ENCODE results near the gene FOSB. TPM values are rescaled to one million over a fixed set of nuclear protein-coding genes. Genes with fewer than 3 reads are reported as not detected.

FOSB gene
- total RNA-seq, 1 experiment from 2014 or later: 1.6 TPM

DNA sequence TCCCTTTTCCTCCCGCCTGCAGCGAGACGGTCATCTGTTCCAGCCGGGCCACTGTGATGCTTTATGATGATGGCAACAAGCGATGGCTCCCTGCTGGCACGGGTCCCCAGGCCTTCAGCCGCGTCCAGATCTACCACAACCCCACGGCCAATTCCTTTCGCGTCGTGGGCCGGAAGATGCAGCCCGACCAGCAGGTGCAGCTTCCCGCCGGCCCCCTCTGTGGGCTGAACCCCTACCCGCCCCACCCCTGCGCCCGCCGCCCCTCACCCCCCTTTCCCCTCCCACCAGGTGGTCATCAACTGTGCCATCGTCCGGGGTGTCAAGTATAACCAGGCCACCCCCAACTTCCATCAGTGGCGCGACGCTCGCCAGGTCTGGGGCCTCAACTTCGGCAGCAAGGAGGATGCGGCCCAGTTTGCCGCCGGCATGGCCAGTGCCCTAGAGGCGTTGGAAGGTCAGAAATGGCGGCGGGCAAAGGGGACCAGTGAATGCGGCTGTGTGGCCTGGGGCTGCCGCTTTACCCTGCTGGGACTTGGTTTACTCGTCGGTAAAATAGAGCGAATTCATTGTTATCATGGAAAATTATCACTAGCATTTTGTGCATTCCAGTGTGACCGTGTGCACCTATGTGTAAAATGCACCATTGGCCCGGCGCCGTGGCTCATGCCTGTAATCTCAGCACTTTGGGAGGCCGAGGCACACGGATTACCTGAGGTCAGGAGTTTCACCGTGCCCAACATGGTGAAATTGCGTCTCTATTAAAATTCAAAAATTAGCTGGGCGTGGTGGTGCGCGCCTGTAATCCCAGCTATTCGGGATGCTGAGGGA lies 50.1 kb downstream of the FOSB start:
- no peaks in the 10 kb centered on the region for H3K27me3 ChIP-seq (ENCODE audit: control insufficient read depth, insufficient read depth, low read length)
- H3K4me3 ChIP-seq (ENCODE audit: insufficient read depth, low read depth, low read length): no peak overlapping the region
- H3K36me3 ChIP-seq (replicated peaks; ENCODE audit: control insufficient read depth, insufficient read depth, low read length): peaks cover 22% of the 10 kb centered on the region
- DNase-seq: peak; percentile 42

DNA sequence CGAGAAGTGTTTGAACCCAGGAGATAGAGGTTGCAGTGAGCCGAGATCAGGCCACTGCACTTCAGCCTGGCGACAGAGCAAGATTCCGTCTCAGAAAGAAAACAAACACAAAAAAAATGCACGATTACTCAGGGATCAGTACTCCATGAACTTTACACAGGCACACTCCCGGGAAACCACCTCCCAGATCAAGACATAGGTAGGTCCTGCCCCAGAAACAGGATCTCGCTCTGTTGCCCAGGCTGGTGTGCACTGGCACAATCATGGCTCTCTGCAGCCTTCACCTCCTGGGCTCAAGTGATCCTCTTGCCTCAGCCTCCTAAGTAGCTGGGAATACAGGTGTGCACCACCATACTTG lies 50.7 kb downstream of the FOSB start:
- DNase-seq: no peak
- H3K27me3 ChIP-seq (ENCODE audit: control insufficient read depth, insufficient read depth, low read length): no peaks in the 10 kb centered on the region
- H3K36me3 ChIP-seq (replicated peaks; ENCODE audit: control insufficient read depth, insufficient read depth, low read length): peaks cover 22% of the 10 kb centered on the region
- H3K4me3 ChIP-seq (ENCODE audit: insufficient read depth, low read depth, low read length): no peak overlapping the region

DNA sequence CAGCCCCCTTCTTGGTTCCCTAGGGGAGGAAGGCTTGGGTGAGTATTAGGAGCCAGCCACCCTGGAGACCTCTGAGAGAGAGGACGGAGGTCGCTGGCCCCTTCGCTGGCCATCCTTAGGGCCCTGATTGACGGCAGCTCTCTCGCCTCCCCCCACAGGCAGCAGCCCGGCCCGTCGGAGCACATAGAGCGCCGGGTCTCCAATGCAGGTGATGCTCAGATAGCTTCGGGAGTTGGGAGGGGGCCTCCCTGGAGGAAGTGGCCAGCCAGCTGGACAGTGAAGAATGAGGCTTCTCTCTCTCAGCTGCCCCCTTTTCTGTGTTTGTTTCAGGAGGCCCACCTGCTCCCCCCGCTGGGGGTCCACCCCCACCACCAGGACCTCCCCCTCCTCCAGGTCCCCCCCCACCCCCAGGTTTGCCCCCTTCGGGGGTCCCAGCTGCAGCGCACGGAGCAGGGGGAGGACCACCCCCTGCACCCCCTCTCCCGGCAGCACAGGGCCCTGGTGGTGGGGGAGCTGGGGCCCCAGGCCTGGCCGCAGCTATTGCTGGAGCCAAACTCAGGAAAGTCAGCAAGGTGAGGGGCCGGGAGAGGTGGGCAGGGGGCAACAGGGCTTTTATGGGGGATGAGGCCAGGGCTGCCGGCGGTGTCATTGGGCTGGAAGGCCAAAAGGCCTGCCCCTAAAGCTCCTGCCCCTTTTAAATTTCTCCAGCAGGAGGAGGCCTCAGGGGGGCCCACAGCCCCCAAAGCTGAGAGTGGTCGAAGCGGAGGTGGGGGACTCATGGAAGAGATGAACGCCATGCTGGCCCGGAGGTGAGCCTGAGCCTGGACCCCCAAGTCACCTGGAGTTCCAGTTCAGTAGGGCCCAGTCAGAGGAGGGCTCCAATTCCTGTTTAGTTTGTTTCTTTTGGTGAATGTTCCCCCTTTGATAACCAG lies 54.5 kb downstream of the FOSB start:
- Histone ChIP-seq H3K36me3 (replicated peaks; ENCODE audit: control insufficient read depth, insufficient read depth, low read length) (peaks cover 31% of the 10 kb centered on the region), H3K27me3 (ENCODE audit: control insufficient read depth, insufficient read depth, low read length) (no peaks in the 10 kb centered on the region), H3K4me3 (ENCODE audit: insufficient read depth, low read depth, low read length) (no peak overlapping the region)
- peak; percentile 54 for DNase-seq

DNA sequence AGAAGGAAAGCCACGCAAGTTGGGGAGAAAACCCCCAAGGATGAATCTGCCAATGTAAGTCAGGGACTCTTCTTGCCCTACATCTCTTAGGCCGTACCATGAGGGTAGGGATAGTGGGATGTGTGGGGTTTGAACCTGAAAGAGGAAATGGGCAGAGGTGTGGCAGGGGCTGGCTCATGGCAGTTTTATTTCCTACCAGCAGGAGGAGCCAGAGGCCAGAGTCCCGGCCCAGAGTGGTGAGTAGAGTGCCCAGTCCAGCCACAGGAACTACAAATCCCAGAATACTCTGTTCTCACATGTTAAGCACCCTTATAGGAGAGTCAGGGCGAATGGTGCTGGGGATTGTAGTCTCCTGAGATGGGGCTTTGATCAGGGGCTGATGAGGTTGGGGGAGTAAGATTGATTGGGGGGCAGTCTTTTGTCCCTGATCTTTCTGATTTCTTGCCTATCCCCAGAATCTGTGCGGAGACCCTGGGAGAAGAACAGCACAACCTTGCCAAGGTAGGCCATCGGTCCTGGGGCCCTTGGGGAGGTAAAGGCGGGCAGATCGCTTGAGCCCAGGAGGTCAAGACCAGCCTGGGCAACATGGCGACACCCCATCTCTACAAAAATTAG lies 56.0 kb downstream of the FOSB start:
- Histone ChIP-seq H3K36me3 (replicated peaks; ENCODE audit: control insufficient read depth, insufficient read depth, low read length) (peaks cover 24% of the 10 kb centered on the region), H3K27me3 (ENCODE audit: control insufficient read depth, insufficient read depth, low read length) (peaks cover under 1% of the 10 kb centered on the region; the same call in 1 of the 2 replicates), H3K4me3 (ENCODE audit: insufficient read depth, low read depth, low read length) (no peak overlapping the region)
- peak; percentile 93 for DNase-seq

DNA sequence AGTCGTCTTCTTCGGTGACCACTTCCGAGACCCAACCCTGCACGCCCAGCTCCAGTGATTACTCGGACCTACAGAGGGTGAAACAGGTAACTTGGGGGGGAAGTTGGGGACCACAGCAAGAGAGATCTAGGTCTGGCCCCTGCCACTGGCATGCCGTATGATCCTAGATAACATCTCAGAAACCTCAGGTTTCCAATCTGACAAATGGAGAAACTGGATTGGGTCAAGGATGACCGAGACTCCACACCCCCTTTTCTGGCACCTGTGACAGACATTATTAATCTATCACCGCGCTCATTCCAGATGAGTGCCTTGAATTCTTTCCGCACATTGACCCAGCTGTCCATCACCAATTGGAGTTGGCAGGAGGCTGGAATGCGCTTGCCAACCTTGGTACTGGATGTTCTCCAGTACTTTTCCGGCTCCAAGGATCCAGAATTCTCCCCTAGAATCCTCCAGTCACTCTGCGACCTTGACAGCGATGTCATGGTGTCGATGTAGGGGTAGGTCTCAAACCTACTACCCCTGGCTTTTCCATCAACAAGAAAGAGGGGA lies 56.9 kb downstream of the FOSB start:
- peaks cover 24% of the 10 kb centered on the region for H3K36me3 ChIP-seq (replicated peaks; ENCODE audit: control insufficient read depth, insufficient read depth, low read length)

More for the DNA sequence above, 56.9 kb downstream of the FOSB start:
- DNase-seq: no peak
- Histone ChIP-seq H3K27me3 (ENCODE audit: control insufficient read depth, insufficient read depth, low read length) (peaks cover 8% of the 10 kb centered on the region; the same call in 1 of the 2 replicates), H3K4me3 (ENCODE audit: insufficient read depth, low read depth, low read length) (no peak overlapping the region)

Other genes with a start within 250 kb of the FOSB start
- gene EXOC3L2, start 222.6 kb upstream of the FOSB start, total RNA-seq (2014; rRNA removed; shearing (Covaris generic)): 2.2 and 5.4 TPM in 2 replicates
- gene MARK4, start 216.7 kb upstream of the FOSB start, total RNA-seq (2014; rRNA removed; shearing (Covaris generic)): 16.1 and 26.5 TPM in 2 replicates
- not detected in 2 replicates for gene CKM, start 145.1 kb upstream of the FOSB start, total RNA-seq (2014; rRNA removed; shearing (Covaris generic))
- gene KLC3, start 127.2 kb upstream of the FOSB start, total RNA-seq (2014; rRNA removed; shearing (Covaris generic)): 1.6 and 1.8 TPM in 2 replicates
- 48.7 and 54.2 TPM in 2 replicates for gene ERCC2, start 97.4 kb upstream of the FOSB start, total RNA-seq (2014; rRNA removed; shearing (Covaris generic))
- 12.8 and 18.9 TPM in 2 replicates for gene PPP1R13L, start 62.9 kb upstream of the FOSB start, total RNA-seq (2014; rRNA removed; shearing (Covaris generic))
- 35.8 and 39.6 TPM in 2 replicates for gene POLR1G, start 61.4 kb upstream of the FOSB start, total RNA-seq (2014; rRNA removed; shearing (Covaris generic))
- gene ERCC1, start 44.1 kb upstream of the FOSB start, total RNA-seq (2014; rRNA removed; shearing (Covaris generic)): 68.5 and 76.6 TPM in 2 replicates
- 16.3 and 17.5 TPM in 2 replicates for gene RTN2, start 29.1 kb downstream of the FOSB start, total RNA-seq (2014; rRNA removed; shearing (Covaris generic))
- 4.0 and 9.2 TPM in 2 replicates for gene PPM1N, start 30.4 kb downstream of the FOSB start, total RNA-seq (2014; rRNA removed; shearing (Covaris generic))
- gene VASP, start 39.5 kb downstream of the FOSB start, total RNA-seq (2014; rRNA removed; shearing (Covaris generic)): 103 and 130 TPM in 2 replicates
- 12.6 and 14.2 TPM in 2 replicates for gene OPA3, start 116.8 kb downstream of the FOSB start, total RNA-seq (2014; rRNA removed; shearing (Covaris generic))
- gene GPR4, start 134.2 kb downstream of the FOSB start, total RNA-seq (2014; rRNA removed; shearing (Covaris generic)): 0.07 and 0.41 TPM in 2 replicates
- 42.5 and 48.6 TPM in 2 replicates for gene EML2, start 171.4 kb downstream of the FOSB start, total RNA-seq (2014; rRNA removed; shearing (Covaris generic))
- gene GIPR, start 200.2 kb downstream of the FOSB start, total RNA-seq (2014; rRNA removed; shearing (Covaris generic)): 0.81 TPM in 1 of 2 replicates, not detected in the other
- 407 and 467 TPM in 2 replicates for gene SNRPD2, start 224.0 kb downstream of the FOSB start, total RNA-seq (2014; rRNA removed; shearing (Covaris generic))
- 26.2 and 30.1 TPM in 2 replicates for gene QPCTL, start 224.7 kb downstream of the FOSB start, total RNA-seq (2014; rRNA removed; shearing (Covaris generic))

Data from H7 (cell line).